Ramos (cell line): ENCODE measurements around the gene KRT222.

Experiments
- in situ Hi-C: fragments of 300-500 bp; cut with MboI; formaldehyde crosslinking; loops from one replicate; pipeline ENCODE4 v1.14.3; 2022; ENCODE audit warnings: low sequenced_read_pairs; ENCODE audit not compliant: unreplicated experiment

Gene KRT222

GRCh38 chr17:40617678-40618240 is 47.2 kb downstream of the KRT222 start:
- in situ Hi-C loops = loop anchor here (10.0 kb wide), 1 partner anchor 177 kb away; the partner anchor contains the start of gene KRT28

DNA sequence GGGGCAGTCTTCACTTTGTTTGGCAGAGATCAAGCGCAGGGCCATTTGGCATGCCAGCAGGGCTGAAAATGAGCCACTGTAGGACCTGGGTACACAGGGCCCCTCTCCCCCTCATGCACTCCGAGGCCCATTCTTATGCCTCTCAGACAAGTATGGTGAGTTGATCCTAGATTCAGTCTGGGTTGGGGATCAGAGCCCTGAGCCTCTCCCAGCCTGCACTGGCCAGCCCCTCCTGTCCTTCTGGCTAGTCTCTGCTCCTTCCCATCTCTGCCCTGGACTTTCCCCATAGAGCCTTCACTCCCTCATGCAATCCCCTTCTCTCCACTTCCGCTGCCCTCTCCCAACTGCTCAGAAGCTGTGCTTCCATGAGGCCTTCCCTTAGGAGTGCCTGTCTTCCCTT is 48.4 kb downstream of the KRT222 start:
- in situ Hi-C loops = loop anchor here (10.0 kb wide), 1 partner anchor 178 kb away; the partner anchor contains the start of gene KRT28

- in situ Hi-C loops = loop anchor here (10.0 kb wide), 1 partner anchor 179 kb away; the partner anchor contains the start of gene KRT28
Observed at GRCh38 chr17:40615841-40616476, 49.0 kb downstream of the KRT222 start.

GRCh38 chr17:40615068-40615840 is 49.7 kb downstream of the KRT222 start:
- in situ Hi-C loops = loop anchor here (10.0 kb wide), 1 partner anchor 180 kb away; the partner anchor contains the start of gene KRT28

GRCh38 chr17:40614431-40615067 is 50.4 kb downstream of the KRT222 start:
- in situ Hi-C loops = loop anchor here (10.0 kb wide), 1 partner anchor 180 kb away; the partner anchor contains the start of gene KRT28

- in situ Hi-C loops = loop anchor here (10.0 kb wide), 1 partner anchor 181 kb away; the partner anchor contains the start of gene KRT28
Observed at GRCh38 chr17:40613467-40614154, 51.4 kb downstream of the KRT222 start.

GRCh38 chr17:40612599-40613244 is 52.3 kb downstream of the KRT222 start:
- in situ Hi-C loops = loop anchor here (10.0 kb wide), 1 partner anchor 182 kb away; the partner anchor contains the start of gene KRT28

GRCh38 chr17:40611840-40612474 is 53.0 kb downstream of the KRT222 start:
- in situ Hi-C loops = loop anchor here (10.0 kb wide), 1 partner anchor 183 kb away; the partner anchor contains the start of gene KRT28

DNA sequence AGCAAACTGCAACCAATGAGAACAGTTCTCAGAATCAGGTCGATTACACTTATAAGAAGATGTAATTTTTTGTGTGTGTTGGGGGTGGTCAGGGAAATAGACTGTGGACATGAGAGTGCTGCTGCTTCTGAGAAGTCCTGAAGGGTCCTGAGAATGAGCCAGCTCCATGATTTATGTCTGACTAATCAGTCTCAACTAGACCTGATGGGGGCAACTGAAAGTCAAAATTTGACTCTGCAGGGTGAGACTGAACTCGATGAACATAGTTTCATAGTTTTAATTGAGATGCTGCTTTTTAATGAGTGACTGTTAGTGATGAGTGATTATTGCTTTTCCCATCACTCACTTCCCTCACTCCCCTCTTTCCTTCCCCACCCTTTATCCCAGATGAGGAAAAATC is 54.6 kb downstream of the KRT222 start:
- in situ Hi-C loops = loop anchor here (10.0 kb wide), 1 partner anchor 184 kb away; the partner anchor contains the start of gene KRT28

GRCh38 chr17:40608061-40608581 is 56.9 kb downstream of the KRT222 start:
- in situ Hi-C loops = no loop called here

- in situ Hi-C loops = no loop called here
Observed at GRCh38 chr17:40607641-40608040, 57.3 kb downstream of the KRT222 start.

GRCh38 chr17:40606548-40607353 is 58.2 kb downstream of the KRT222 start:
- in situ Hi-C loops = no loop called here

DNA sequence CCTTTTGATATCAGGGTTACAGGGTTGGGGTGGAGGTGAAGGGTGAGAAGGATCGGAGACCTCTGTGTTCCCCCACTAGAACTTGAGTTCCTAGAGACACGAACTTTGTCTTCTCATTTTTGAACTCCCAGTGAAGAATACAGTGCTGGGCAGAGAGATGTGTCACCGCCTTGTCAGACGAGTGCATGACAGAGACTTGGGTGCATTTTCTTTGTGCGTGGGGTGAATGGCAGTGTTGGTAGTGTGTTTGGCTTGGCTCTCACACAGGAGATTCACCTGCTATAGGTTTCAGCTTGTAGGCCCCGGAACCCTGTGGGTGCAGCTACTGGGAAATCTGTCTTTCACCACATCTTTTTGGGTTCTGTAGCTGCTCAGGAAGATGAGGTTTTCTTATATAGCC is 59.7 kb downstream of the KRT222 start:
- in situ Hi-C loops = no loop called here
